Measurements from ENCODE around the gene ZNF221.

DNA sequence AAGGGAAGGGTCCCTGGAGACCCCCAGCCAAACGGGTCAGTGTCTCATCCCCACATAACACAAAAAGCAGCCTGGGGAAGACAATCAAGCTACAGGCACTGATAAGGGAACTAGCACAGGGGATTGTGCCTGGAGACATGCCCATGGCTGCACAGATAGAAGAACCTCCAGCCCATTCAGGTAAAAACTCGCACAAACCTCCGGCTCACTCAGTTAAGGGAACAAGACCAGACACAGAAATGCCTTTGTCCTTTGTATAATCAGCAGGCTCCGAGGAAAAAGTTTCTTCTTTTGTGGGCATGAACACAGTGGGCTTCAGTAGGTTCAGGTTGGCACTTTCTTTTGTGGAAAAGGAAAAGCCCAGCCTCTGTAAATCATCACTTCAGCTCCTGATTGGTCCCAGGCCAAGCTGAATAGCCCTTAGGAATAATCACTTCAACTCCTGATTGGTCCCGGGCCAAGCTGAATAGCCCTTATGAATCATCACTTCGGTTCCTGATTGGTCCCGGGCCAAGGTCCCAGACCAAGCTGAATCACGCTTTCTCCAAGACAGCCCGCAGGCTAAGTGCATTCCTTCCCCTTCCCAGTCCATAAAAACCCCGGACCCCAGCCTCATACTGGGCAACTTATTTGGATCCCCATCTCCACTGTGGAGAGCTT lies 46.7 kb downstream of the ZNF221 start:
- TF ChIP-seq, protein P1, sequence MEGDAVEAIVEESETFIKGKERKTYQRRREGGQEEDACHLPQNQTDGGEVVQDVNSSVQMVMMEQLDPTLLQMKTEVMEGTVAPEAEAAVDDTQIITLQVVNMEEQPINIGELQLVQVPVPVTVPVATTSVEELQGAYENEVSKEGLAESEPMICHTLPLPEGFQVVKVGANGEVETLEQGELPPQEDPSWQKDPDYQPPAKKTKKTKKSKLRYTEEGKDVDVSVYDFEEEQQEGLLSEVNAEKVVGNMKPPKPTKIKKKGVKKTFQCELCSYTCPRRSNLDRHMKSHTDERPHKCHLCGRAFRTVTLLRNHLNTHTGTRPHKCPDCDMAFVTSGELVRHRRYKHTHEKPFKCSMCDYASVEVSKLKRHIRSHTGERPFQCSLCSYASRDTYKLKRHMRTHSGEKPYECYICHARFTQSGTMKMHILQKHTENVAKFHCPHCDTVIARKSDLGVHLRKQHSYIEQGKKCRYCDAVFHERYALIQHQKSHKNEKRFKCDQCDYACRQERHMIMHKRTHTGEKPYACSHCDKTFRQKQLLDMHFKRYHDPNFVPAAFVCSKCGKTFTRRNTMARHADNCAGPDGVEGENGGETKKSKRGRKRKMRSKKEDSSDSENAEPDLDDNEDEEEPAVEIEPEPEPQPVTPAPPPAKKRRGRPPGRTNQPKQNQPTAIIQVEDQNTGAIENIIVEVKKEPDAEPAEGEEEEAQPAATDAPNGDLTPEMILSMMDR (IDR thresholded peaks at IDR 0.05): no peak
- no peak for TF ChIP-seq EZH2 (IDR thresholded peaks at IDR 0.05; ENCODE audit: borderline replicate concordance, insufficient read depth, low read depth, low read length, poor library complexity, severe bottlenecking)
